ENCODE measurements around the gene UNC13B. TPM values are rescaled to one million over a fixed set of nuclear protein-coding genes. Genes with fewer than 3 reads are reported as not detected.

Gene UNC13B
- total RNA-seq, 2 experiments from 2014 or later: 0.64 to 1.1 TPM

DNA sequence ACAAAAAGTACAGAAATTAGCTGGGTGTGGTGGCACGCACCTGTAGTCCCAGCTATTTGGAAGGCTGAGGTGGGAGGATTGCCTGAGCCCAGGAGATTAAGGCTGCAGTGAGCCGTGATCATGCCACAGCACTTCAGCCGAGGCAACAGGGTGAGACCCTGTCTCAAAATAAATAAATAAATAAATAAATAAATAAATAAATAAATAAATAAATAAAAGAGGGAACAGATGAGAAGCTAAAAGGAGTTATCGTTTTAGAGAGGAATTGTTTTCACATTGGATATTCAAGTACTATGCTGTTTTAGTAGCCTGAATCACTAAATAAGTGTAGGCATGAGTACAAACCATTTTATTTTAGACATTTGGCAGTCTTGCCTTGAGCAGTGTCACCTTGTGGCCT, 151.7 kb downstream of the UNC13B start:
- Mint-ChIP-seq H3K4me3 (no peak overlapping the region), H3K4me1 (no peaks in the 10 kb centered on the region), H3K9me3 (peaks cover 1% of the 10 kb centered on the region), H3K36me3 (no peaks in the 10 kb centered on the region), H3K27me3 (no peaks in the 10 kb centered on the region), H3K27ac (no peak overlapping the region)
- ATAC-seq (ENCODE audit: low read depth) (no peak), DNase-seq (no peak)
- POLR2A ChIA-PET: no interaction called here

DNA sequence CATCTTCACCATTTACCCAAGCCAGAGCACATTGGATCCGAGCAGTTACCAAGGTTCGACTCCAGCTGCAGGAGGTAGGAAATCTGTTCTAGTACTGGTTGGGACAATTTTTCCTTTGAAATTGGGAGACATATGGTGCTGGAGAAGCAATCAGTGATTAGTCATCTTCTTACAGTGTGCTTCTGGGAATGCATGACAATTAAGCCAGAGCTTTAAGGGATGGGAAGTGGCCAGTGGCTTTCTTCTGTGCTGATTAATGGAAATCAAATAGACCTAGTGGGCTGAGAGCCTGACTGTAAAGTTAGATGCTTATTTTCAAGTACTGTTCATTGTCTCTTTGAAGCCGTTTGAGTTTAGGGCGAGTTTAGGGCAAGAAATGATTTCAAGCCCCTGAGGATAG, 152.1 kb downstream of the UNC13B start:
- Mint-ChIP-seq H3K27ac (no peak overlapping the region), H3K36me3 (no peaks in the 10 kb centered on the region), H3K27me3 (no peaks in the 10 kb centered on the region), H3K9me3 (peaks cover 1% of the 10 kb centered on the region), H3K4me3 (no peak overlapping the region), H3K4me1 (no peaks in the 10 kb centered on the region)
- no peak for ATAC-seq (ENCODE audit: low read depth)
- POLR2A ChIA-PET: no interaction called here
- DNase-seq: no peak

DNA sequence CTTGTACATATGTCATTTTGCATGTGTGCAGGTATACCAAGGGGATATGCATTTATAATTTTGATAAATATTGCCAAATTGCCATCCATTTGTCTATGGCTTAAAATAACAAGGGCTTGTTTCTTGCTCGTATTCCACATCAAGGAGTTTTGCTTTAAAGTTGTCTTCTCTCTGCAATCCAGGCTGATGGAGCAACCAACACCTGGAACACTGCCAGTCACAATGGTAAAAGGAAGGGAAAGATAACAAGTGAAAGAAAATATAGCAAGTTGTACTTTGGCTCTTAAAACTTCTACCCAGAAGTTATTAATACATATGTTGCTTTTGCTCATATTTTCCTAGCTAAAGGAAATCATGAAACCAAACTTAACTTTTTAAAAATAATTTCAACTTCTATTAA, 156.9 kb downstream of the UNC13B start:
- ATAC-seq (ENCODE audit: low read depth) (no peak), DNase-seq (no peak)
- peaks cover 2% of the 10 kb centered on the region for H3K27me3 Mint-ChIP-seq
- POLR2A ChIA-PET: no interaction called here
- H3K4me3 Mint-ChIP-seq: no peak overlapping the region
- H3K4me1 Mint-ChIP-seq: no peaks in the 10 kb centered on the region
- H3K9me3 Mint-ChIP-seq: peaks cover 1% of the 10 kb centered on the region
- H3K36me3 Mint-ChIP-seq: no peaks in the 10 kb centered on the region
- H3K27ac Mint-ChIP-seq: no peak overlapping the region

DNA sequence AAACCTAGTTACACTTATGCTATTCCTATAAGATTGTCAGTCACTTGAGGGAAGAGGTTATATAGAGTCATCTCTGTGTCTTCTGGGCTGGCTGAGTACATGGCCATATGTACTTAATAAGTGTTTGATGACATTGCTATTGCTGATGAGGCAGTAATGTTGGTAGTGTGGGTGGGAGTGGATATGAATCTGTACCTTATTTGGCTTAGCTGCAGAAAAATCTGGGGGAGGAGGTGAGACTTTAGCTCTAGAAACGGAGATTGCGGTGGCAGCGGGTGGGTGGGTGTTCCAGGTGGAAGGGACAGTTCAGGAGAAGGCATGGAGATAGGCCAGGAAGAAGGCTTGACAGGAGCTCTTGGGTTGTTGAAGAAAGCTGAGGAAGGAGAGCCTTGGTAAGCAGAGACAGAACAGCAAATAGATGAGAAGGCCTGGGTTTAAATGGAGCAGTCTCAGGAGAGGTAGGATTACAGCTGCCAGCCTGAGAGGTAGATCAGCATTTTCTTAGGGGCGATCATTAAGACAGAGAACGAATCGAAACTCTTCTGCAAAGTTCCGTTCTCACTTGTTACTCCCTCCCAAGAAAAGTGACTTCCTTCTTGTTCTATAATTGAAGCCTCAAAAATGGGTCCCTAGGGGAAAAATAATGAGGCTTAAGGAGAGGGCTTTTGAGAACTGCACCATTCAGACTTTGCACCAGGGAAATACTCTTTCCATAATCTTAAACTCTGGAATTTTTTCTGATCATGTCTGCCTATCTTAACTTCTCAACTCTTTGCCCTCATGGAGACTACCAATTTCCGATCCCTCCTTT, 160.5 kb downstream of the UNC13B start:
- Mint-ChIP-seq H3K27me3 (peaks cover 8% of the 10 kb centered on the region), H3K4me3 (no peak overlapping the region), H3K9me3 (peaks cover 1% of the 10 kb centered on the region), H3K36me3 (no peaks in the 10 kb centered on the region), H3K4me1 (no peaks in the 10 kb centered on the region), H3K27ac (no peak overlapping the region)
- DNase-seq (no peak), ATAC-seq (ENCODE audit: low read depth) (no peak)
- POLR2A ChIA-PET: interaction anchor here (1.3 kb wide), 1 partner anchor 208 kb away, joined by 4 read pairs; no protein-coding TSS in a partner anchor

DNA sequence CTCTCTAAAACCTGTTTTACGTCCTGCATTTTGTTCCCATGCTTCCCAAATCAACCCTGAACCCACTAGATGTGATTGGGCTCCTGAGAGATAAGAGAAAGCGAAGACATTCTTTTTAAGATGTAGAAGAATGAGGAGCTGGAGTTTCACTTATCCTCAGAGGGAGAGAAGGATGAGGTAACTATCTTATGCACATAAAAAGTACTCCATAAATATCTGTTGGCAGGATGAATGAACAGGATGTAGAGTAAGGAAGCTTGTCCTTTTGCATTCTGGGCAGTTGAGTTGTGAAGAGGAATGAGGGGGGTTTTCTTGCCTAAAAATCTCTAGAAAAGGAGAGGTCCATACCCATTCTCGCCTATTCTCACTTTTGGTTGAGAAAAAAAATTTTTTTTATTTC, 163.2 kb downstream of the UNC13B start:
- Mint-ChIP-seq H3K36me3 (no peaks in the 10 kb centered on the region), H3K27ac (no peak overlapping the region), H3K9me3 (no peaks in the 10 kb centered on the region), H3K27me3 (peaks cover 10% of the 10 kb centered on the region), H3K4me3 (no peak overlapping the region), H3K4me1 (no peaks in the 10 kb centered on the region)
- POLR2A ChIA-PET: no interaction called here
- ATAC-seq (ENCODE audit: low read depth) (no peak), DNase-seq (no peak)

DNA sequence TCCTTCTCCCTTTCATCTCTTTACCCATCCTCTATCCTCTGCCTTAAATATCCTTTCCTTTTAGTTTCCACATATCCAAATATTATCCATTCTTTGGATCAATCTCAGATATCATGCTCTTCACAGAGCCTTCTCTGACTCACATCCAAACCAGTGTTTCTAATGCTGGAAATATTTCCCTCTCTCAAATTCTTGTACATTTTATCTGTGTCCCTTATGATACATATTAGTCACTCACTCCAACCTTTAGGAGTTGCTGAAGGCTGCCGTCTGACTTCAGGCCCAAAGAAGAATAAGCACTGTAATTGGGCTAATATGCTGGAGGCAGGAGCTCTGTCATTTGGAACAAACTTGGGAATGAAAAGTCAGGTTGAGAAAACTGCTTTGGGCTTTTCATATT, 171.7 kb downstream of the UNC13B start:
- Mint-ChIP-seq H3K4me3 (no peak overlapping the region), H3K27me3 (peaks cover 3% of the 10 kb centered on the region), H3K27ac (no peak overlapping the region), H3K36me3 (no peaks in the 10 kb centered on the region), H3K4me1 (no peaks in the 10 kb centered on the region), H3K9me3 (no peaks in the 10 kb centered on the region)
- POLR2A ChIA-PET: no interaction called here
- DNase-seq (no peak), ATAC-seq (ENCODE audit: low read depth) (no peak)

DNA sequence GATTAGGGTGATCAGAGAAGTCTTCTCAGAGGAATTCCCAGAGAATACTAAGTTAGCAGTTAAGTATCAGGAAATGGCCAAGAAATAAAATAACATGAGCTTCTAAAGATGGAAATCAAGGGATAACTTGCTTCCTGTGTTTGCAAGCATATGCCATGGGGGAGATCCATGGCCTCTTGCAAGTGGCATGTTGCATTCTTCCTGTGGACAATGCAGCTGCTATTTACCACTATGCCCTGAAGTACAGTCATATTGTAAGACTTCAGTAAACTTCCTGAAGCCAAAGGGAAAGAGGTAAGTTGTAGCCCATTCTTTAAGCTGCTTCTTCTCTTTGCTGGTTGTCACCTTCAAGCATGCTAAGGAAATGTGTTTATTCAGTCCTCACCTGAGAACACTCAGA, 173.4 kb downstream of the UNC13B start:
- Mint-ChIP-seq H3K36me3 (no peaks in the 10 kb centered on the region), H3K27me3 (peaks cover 3% of the 10 kb centered on the region), H3K9me3 (no peaks in the 10 kb centered on the region), H3K27ac (no peak overlapping the region), H3K4me3 (no peak overlapping the region), H3K4me1 (no peaks in the 10 kb centered on the region)
- ATAC-seq (ENCODE audit: low read depth): no peak
- POLR2A ChIA-PET: no interaction called here
- DNase-seq: no peak

DNA sequence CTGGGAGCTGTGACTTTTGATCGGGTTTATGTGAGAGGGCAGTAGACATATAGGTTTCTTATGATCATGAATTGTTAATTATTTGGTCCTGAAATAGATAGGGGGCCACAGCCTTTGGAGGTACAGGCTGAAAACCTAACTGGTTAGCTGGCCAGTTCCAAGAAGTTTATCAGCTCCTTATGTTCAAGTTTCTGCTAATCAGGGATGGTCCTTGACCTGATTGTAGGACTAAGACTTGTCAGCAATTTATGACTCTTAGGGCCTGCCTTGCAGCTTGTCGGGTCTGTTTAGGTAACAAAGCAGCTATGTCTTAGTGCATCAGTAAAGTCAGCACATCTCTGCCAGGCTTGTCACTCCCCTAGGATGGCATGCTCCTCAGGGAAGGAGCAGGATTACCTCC, 176.3 kb downstream of the UNC13B start:
- DNase-seq (no peak), ATAC-seq (ENCODE audit: low read depth) (no peak)
- Mint-ChIP-seq H3K27me3 (peaks cover 10% of the 10 kb centered on the region), H3K9me3 (no peaks in the 10 kb centered on the region), H3K4me3 (no peak overlapping the region), H3K27ac (no peak overlapping the region), H3K36me3 (no peaks in the 10 kb centered on the region), H3K4me1 (no peaks in the 10 kb centered on the region)
- POLR2A ChIA-PET: no interaction called here

DNA sequence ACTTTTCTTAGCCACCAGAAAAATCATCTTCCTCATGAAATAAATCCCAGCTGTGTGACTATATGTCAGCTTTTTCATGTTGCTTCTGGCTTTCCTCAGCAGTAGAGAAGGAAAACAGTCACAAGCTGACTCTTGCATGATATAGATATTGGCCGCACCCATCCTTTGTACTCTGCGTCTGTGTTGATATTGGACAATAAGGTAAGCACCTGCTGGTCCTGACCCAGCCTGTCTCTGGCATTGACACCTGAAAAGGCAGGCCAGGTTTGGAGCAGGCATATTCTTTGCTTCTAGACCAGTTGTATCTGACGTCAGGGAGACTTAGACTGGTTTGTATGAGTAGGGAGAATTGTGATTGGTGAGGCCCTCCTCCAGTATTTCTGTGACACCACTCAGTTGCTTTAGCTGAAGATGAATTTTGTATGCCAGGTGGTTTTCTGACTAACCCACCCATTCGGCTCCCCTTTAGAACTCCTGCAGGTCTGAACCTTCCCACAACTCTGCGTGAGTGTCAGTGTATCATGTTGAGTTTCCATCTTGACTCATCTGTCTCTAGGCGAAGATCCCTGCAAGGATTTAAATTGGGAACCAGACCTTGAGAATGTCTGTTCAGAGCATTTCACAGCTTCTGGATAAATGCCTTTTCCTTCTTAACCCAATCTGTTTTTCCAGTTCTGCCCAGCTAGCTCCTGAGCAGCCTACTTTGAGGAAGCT, 176.9 kb downstream of the UNC13B start:
- no peaks in the 10 kb centered on the region for H3K36me3 Mint-ChIP-seq
- no peaks in the 10 kb centered on the region for H3K4me1 Mint-ChIP-seq
- ATAC-seq (ENCODE audit: low read depth) (no peak), DNase-seq (no peak)
- H3K27me3 Mint-ChIP-seq: peaks cover 7% of the 10 kb centered on the region
- H3K27ac Mint-ChIP-seq: no peak overlapping the region
- H3K4me3 Mint-ChIP-seq: no peak overlapping the region
- POLR2A ChIA-PET: no interaction called here
- no peaks in the 10 kb centered on the region for H3K9me3 Mint-ChIP-seq

DNA sequence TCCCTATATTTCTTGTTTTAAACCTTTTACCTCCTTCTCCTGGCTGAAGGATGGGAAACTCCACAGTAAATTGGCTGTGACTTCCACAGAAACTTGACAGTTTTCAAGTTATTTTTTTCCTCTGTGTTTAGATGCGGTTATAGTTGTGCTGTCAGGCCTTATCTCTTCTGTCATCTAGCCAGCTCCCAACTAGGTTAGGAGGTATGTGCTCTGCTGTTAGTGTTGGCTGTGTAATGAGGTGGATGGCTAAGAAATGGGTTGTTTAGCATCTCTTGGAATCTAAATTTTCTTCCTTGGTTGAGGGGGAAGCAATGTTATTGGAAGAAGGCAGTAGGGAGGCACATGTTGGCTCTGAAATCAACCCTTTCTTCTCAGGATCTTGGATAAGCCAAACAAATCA, 178.2 kb downstream of the UNC13B start:
- no peak overlapping the region for H3K4me3 Mint-ChIP-seq

DNA sequence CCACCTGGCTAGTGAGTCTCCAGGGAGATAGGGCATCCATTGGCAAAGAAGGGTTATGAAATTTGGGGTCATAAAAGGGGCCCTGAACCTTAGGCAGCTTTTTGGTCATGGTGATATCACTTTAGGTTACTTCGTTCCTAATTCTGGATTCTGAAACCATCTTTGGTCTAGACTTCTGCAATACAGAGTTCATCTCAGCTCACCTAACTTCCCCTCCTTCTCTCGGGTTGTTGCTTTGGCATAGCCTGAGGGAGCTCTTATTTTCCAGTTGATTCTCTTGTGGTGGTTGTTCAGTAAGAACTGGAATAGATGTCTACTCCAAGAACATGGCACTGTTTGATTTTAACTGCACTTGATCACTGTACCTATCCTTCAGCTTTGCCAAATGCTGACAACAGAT, 179.2 kb downstream of the UNC13B start:
- H3K27me3 Mint-ChIP-seq: peaks cover 7% of the 10 kb centered on the region
- POLR2A ChIA-PET: no interaction called here
- H3K9me3 Mint-ChIP-seq: no peaks in the 10 kb centered on the region
- DNase-seq (no peak), ATAC-seq (ENCODE audit: low read depth) (no peak)
- H3K4me1 Mint-ChIP-seq: no peaks in the 10 kb centered on the region
- H3K36me3 Mint-ChIP-seq: no peaks in the 10 kb centered on the region
- H3K27ac Mint-ChIP-seq: no peak overlapping the region
- H3K4me3 Mint-ChIP-seq: no peak overlapping the region

More for the DNA sequence above, 178.2 kb downstream of the UNC13B start:
- POLR2A ChIA-PET: no interaction called here
- DNase-seq (no peak), ATAC-seq (ENCODE audit: low read depth) (no peak)
- no peak overlapping the region for H3K27ac Mint-ChIP-seq
- H3K27me3 Mint-ChIP-seq: peaks cover 7% of the 10 kb centered on the region
- no peaks in the 10 kb centered on the region for H3K9me3 Mint-ChIP-seq
- no peaks in the 10 kb centered on the region for H3K4me1 Mint-ChIP-seq
- H3K36me3 Mint-ChIP-seq: no peaks in the 10 kb centered on the region

DNA sequence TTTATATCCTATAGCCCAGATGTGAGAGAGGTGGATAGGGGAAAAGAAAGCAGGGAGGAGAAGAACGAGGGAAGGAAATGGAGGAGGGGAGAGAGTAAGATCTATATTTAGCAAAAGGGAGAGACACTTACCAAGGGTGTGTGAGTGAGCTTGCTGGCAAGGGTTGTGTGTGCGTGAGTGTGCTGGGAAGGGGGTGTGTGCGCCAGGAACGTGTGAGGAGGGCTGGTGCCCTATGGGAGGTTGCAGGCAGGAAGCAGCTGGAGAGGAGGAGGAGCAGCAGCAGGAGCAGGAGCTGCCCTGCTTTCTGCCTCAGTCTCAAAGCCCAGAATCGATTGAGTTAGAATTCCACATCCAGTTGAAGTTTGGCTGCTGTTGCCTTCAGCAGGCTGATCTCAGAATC, 179.8 kb downstream of the UNC13B start:
- ATAC-seq (ENCODE audit: low read depth) (no peak), DNase-seq (no peak)
- no peak overlapping the region for H3K27ac Mint-ChIP-seq
- H3K36me3 Mint-ChIP-seq: no peaks in the 10 kb centered on the region
- H3K9me3 Mint-ChIP-seq: no peaks in the 10 kb centered on the region
- no peaks in the 10 kb centered on the region for H3K4me1 Mint-ChIP-seq
- H3K4me3 Mint-ChIP-seq: no peak overlapping the region
- POLR2A ChIA-PET: no interaction called here
- H3K27me3 Mint-ChIP-seq: peaks cover 7% of the 10 kb centered on the region

DNA sequence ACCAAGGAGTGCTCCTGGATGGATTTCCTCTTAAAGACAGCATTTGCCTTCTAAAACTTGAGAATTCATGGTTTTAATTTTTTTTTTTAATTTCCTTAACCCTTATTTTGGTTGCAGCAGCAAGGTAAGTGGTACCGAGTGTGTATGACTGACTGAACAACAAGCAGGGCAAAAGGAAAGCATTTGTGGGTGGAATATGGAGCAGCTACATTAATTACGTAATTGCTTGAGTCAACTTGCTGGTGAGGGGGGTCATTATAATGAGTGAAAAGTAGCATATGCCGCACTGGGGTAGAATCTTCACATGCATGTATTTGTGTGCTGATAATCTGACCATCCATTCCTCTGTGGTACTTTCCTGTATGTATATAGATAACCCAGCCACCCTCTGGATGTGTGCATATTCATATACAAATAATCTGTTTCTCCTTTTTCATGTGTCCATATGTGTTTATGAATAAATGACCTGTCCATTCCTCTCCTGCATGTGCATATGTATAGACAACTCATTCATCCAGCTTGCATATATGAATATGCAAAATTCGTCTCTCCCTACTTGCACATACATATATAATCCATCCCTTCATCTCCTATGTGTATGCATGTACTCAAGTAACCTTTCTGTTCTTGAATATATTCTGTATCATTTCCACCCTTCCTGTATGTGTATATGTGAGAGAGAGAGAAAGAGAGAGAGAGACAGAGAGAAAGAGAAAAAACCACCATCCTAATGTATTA, 180.6 kb downstream of the UNC13B start:
- no peak overlapping the region for H3K4me3 Mint-ChIP-seq
- POLR2A ChIA-PET: no interaction called here
- H3K4me1 Mint-ChIP-seq: no peaks in the 10 kb centered on the region
- ATAC-seq (ENCODE audit: low read depth): no peak
- H3K27ac Mint-ChIP-seq: no peak overlapping the region
- no peak for DNase-seq
- no peaks in the 10 kb centered on the region for H3K9me3 Mint-ChIP-seq
- peaks cover 7% of the 10 kb centered on the region for H3K27me3 Mint-ChIP-seq
- H3K36me3 Mint-ChIP-seq: no peaks in the 10 kb centered on the region

DNA sequence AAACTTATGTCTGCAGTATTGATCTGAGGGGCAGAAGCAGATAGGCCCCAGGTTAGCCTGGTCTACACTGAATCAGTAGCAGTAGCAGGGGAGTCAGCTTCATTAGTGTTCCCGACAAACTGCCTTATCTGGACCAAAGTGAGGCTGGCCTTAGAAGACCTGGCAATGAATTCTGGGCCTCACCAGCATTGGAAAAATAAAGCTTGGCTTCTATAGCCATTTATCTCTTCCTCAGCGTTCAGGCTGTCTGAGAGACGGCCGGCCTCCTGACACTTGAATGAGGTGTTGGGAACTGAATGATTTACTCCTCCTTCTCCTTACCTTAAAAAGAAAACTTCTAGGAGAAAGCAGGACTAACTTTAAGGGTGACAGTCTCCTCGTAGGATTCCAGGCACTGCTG, 186.3 kb downstream of the UNC13B start:
- POLR2A ChIA-PET: no interaction called here
- DNase-seq (no peak), ATAC-seq (ENCODE audit: low read depth) (no peak)
- H3K9me3 Mint-ChIP-seq: no peaks in the 10 kb centered on the region
- no peaks in the 10 kb centered on the region for H3K27me3 Mint-ChIP-seq
- no peak overlapping the region for H3K27ac Mint-ChIP-seq
- H3K36me3 Mint-ChIP-seq: no peaks in the 10 kb centered on the region
- no peaks in the 10 kb centered on the region for H3K4me1 Mint-ChIP-seq
- H3K4me3 Mint-ChIP-seq: no peak overlapping the region
